Measurements from ENCODE around the gene ABCA8.
"Not testable (repeated sequence)": the region's sequence is repeated elsewhere in the genome, so short reads cannot be mapped to it uniquely, and the experiment has no call there.

The ABCA8 gene

GRCh38 chr17:68955181-68955841, at the start of gene ABCA8:
ABCA8 (minus strand) TSS chr17:68955392; CDS start chr17:68942034, 13,358 bp downstream.
- DNase-seq (ENCODE audit: low read depth) = peak; percentile 75

- not testable (repeated sequence) for DNase-seq (ENCODE audit: low read depth)
Observed at GRCh38 chr17:69004759-69005158, 49.6 kb upstream of the ABCA8 start.

GRCh38 chr17:68999743-69000142, 44.6 kb upstream of the ABCA8 start:
- not testable (repeated sequence) for DNase-seq (ENCODE audit: low read depth)

GRCh38 chr17:68993112-68993511, 37.9 kb upstream of the ABCA8 start:
- DNase-seq (ENCODE audit: low read depth) = no peak

GRCh38 chr17:68987966-68988365, 32.8 kb upstream of the ABCA8 start:
- no peak for DNase-seq (ENCODE audit: low read depth)

- peak; percentile 96 for DNase-seq (ENCODE audit: low read depth)
Observed at GRCh38 chr17:68981288-68981687, 26.1 kb upstream of the ABCA8 start.

- no peak for DNase-seq (ENCODE audit: low read depth)
Observed at GRCh38 chr17:68973098-68973846, 18.1 kb upstream of the ABCA8 start.

- peak; percentile 25 for DNase-seq (ENCODE audit: low read depth)
Observed at GRCh38 chr17:68972119-68972704, 17.0 kb upstream of the ABCA8 start.

- no peak for DNase-seq (ENCODE audit: low read depth)
Observed at GRCh38 chr17:68969101-68969500, 13.9 kb upstream of the ABCA8 start.

GRCh38 chr17:68963958-68964357, 8.8 kb upstream of the ABCA8 start:
- no peak for DNase-seq (ENCODE audit: low read depth)

GRCh38 chr17:68961214-68961882, 6.2 kb upstream of the ABCA8 start:
- no peak for DNase-seq (ENCODE audit: low read depth)

GRCh38 chr17:68959117-68959516, 3.9 kb upstream of the ABCA8 start:
- not testable (repeated sequence) for DNase-seq (ENCODE audit: low read depth)

- DNase-seq (ENCODE audit: low read depth) = no peak
Observed at GRCh38 chr17:68957944-68958343, 2.8 kb upstream of the ABCA8 start.

GRCh38 chr17:68954146-68954896, 871 bp downstream of the ABCA8 start:
- no peak for DNase-seq (ENCODE audit: low read depth)

GRCh38 chr17:68953340-68953997, 1.7 kb downstream of the ABCA8 start:
- DNase-seq (ENCODE audit: low read depth) = no peak

GRCh38 chr17:68950725-68951124, 4.5 kb downstream of the ABCA8 start:
- no peak for DNase-seq (ENCODE audit: low read depth)

- DNase-seq (ENCODE audit: low read depth) = not testable (repeated sequence)
Observed at GRCh38 chr17:68947868-68948267, 7.3 kb downstream of the ABCA8 start.

GRCh38 chr17:68944435-68945035, 10.7 kb downstream of the ABCA8 start:
- no peak for DNase-seq (ENCODE audit: low read depth)

- not testable (repeated sequence) for DNase-seq (ENCODE audit: low read depth)
Observed at GRCh38 chr17:68943812-68944182, 11.4 kb downstream of the ABCA8 start.

- DNase-seq (ENCODE audit: low read depth) = no peak
Observed at GRCh38 chr17:68943123-68943811, 11.9 kb downstream of the ABCA8 start.
